DMS79 (cell line): ENCODE data around the gene SLC25A2.

ENCODE experiments used
- DNase-seq: peaks from one replicate; lab custom pipeline; 2025; lab: John Stamatoyannopoulos, UW

The SLC25A2 gene

DNA sequence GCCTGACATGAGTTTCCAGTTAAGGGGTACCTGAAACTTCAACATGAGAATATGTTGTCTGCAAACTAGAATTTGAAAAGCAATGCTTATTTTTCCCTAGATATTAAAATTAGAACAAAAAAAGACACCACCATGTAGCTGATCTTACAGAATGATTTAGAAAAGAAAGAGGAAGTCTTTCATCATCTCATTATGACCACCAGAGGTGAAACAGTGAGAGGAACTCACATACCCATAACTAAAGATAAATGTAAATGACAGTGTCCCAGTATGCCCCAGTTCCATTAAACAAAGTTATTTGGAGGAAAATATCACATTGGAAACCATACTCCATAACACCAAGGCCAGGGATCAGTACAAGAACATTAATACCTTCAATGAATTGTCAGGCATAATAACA, 9.9 kb upstream of the SLC25A2 start:
- no peak for DNase-seq

DNA sequence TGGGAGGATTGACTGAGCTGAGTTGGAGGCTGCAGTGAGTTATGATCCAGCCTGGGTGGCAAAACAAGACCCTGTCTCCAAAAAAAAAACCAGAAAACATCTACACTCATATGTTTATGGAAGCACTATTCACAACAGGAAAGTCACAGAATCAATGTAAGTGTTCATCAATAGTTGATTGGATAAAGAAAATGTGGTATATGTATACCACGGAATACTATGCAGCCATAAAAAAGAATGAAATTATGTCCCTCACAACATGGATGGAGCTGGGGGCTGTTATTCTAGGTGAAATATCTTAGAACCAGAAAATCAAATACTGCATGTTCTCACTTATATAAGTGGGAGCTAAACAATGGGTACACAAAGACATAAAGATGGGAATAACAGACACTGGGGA, 2.8 kb upstream of the SLC25A2 start:
- no peak for DNase-seq

GRCh38 chr5:141298376-141298775, 5.5 kb downstream of the SLC25A2 start:
- no peak for DNase-seq

- DNase-seq = no peak
These were observed 30.9 kb downstream of the SLC25A2 start for GRCh38 chr5:141272906-141273305.

DNA sequence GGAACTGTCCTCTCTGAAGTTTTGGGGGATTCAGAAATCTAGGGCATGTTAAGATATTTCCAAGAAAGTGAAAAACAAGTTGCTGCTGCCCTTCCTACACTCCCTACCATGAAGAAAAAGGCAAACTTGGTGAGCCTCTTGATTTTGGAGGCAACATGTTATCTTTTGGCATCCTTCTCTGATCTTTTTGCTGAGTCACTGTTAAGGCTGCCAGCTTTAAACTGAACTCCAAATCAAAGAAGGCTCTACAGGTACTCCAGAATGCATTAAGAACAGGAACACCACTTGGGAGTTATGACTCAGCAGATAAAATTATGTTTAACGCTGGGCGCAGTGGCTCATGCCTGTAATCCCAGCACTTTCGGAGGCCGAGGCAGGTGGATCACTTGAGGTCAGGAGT, 34.7 kb downstream of the SLC25A2 start:
- no peak for DNase-seq

GRCh38 chr5:141261238-141261546, 42.7 kb downstream of the SLC25A2 start:
- no peak for DNase-seq

- no peak for DNase-seq
These were observed 43.2 kb downstream of the SLC25A2 start for GRCh38 chr5:141260458-141261237.

- DNase-seq = no peak
These were observed 44.9 kb downstream of the SLC25A2 start for GRCh38 chr5:141258948-141259347.

DNA sequence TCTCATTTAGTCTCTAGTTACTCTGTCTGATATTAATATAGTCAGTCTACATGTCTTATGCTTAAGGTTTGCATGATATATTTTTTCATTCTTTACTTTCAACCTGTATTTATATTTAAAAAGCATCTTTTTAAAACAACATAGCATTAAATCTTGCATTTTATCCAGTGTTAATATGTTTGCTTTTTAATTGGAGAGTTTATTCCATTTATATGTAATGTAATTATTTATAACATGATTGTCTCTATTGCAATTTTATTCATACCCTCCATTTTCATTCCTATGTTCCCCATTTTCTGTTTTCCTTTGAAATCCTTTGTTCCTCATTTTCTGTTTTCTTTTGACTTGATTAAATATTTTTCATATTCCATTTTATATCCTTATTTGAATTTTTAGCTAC, 45.4 kb downstream of the SLC25A2 start:
- no peak for DNase-seq
